ENCODE measurements around the gene CAV1.

- no peak for TF ChIP-seq TARDBP (IDR thresholded peaks at IDR 0.05)
- TF ChIP-seq ARNT (IDR thresholded peaks at IDR 0.05): no peak
- no peak for TF ChIP-seq FOXM1 (IDR thresholded peaks at IDR 0.05; ENCODE audit: borderline replicate concordance)
- TF ChIP-seq SUZ12 (IDR thresholded peaks at IDR 0.05): no peak
- no peak for TF ChIP-seq FOXA1 (IDR thresholded peaks at IDR 0.05)
- no peak for TF ChIP-seq SP1 (IDR thresholded peaks at IDR 0.05)
- TF ChIP-seq FOXK2 (IDR thresholded peaks at IDR 0.05): no peak
- no peak for TF ChIP-seq PKNOX1 (IDR thresholded peaks at IDR 0.05)
- TF ChIP-seq HDGF (IDR thresholded peaks at IDR 0.05; ENCODE audit: borderline replicate concordance): no peak
- no peak for TF ChIP-seq ELF4 (IDR thresholded peaks at IDR 0.05)
- TF ChIP-seq LEF1 (IDR thresholded peaks at IDR 0.05; ENCODE audit: borderline replicate concordance): no peak
These were observed 12.2 kb upstream of the CAV1 start for GRCh38 chr7:116512520-116513188.

Data from HEK293T (cell line).